DLD1 (cell line): ENCODE results near the gene CALN1.

ENCODE experiments used
- in situ Hi-C: cut with HindIII; loops from 2 replicates; pipeline ENCODE4 v1.10.0; 2017; ENCODE audit warnings: low sequenced_read_pairs

Gene CALN1

DNA sequence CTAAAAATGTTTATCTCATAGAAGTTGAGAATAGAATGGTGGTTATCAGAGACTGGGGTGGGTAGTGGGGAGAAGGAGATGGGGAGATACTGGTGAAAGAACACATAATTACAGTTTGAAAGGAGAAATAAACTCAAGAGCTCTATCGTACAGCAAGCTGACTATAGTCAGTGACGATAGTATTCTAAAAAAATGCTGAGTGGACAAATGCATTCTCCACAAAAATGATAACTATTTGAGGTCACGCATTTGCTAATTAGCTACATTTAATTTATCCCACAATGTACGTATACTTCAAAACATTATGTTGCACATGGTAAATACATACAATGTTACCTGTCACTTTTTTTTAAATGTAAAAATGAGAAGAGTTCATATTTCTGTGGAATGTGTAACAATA is 507.7 kb downstream of the CALN1 start:
- in situ Hi-C loops = no loop called here

GRCh38 chr7:71900556-71900955 is 511.6 kb downstream of the CALN1 start:
- in situ Hi-C loops = no loop called here

DNA sequence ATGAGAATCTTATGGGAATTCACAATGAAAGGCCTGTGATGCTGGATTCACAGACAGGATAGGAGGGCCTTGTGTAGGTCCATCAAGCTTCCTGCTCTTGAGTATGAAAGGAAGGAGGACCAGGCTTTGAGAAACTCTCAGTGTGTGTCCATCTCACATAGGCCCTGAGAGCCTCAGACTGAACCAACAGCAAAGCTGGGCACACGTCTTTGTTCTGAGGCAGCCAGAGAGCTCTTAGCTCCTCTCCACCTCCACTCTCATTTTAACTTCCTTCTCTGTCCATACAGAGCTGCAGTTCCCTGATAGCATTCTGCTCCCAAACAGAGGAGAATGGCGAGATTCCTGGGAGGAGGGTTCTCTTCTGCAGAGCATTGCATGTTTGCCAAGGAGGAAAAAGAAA is 515.6 kb downstream of the CALN1 start:
- in situ Hi-C loops = no loop called here

GRCh38 chr7:71886046-71886445 is 526.1 kb downstream of the CALN1 start:
- in situ Hi-C loops = no loop called here

DNA sequence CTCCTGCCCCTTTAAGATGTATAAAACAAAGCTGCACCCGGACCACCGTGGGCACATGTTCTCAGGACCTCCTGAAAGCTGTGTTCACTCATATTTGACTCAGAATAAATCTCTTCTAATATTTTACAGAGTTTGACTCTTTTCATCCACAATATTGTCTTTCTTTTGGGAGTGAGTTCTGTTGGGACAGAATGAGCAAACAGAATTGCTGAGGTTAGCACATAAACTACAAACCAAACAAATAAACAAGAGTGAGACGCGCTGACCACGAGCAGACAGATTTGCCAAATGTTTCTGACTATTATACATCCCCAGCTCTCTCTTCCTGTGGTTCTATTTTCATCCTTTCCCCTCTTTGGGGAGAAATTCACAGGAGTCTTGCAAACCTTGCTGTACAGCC is 526.7 kb downstream of the CALN1 start:
- in situ Hi-C loops = no loop called here

DNA sequence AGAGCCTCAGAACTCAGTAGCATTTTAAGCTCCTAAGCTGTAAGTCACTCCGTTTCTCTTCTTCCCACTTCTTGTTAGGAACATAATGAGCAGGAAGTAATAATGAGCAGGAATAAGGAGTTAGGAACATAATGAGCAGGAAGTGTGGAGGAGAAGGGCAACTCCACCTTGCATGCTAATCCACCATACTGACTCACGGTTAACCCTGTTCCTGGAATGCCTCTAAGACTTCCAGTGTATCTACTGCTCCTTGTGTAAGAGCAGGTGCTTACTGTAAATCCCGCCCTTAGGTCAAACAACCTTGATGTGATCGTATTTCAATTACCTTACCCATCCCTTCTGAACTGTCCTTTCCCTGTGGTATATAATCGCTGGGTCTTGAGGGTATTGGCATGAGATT is 528.7 kb downstream of the CALN1 start:
- in situ Hi-C loops = no loop called here

GRCh38 chr7:71871446-71871845 is 540.7 kb downstream of the CALN1 start:
- in situ Hi-C loops = no loop called here

DNA sequence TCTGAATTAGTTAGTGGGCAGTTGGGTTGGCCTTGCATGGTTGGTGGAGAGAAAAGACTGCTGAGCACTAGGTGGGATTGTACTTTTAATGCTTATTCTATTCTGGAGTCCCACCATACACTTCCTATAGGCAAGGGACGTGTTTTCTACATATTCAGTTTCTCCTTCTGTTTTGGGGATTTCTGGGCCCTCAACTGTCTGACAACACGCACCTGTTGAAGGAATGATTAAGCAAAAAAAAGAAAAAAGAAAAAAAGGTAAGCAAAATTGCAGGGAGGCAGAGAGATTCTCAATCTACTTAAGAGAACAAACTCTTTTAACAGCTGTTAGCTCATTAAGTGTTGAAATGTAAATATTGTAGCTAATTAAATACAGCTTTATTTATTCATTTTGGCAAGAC is 541.3 kb downstream of the CALN1 start:
- in situ Hi-C loops = no loop called here

- in situ Hi-C loops = no loop called here
Observed at GRCh38 chr7:71868797-71869196, 543.3 kb downstream of the CALN1 start.

- in situ Hi-C loops = no loop called here
Observed at GRCh38 chr7:71867626-71868025, 544.5 kb downstream of the CALN1 start.

DNA sequence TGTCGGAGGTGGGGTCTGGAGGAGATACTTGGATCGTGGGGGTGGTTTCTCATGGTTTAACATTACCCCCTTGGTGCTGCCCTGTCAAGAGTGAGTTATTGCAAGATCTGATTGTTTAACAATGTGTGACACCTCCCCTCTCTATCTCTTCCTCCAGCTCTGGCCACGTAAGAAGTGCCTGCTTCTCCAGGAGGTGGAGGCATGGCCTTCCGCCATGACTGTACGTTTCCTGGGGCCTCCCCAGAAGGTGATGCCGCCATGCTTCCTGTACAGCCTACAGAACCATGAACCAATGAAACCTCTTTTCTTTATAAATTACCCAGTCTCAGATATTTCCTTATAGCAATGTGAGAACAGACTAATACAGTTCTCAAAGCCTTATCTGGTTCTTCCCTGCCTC is 547.0 kb downstream of the CALN1 start:
- in situ Hi-C loops = no loop called here

DNA sequence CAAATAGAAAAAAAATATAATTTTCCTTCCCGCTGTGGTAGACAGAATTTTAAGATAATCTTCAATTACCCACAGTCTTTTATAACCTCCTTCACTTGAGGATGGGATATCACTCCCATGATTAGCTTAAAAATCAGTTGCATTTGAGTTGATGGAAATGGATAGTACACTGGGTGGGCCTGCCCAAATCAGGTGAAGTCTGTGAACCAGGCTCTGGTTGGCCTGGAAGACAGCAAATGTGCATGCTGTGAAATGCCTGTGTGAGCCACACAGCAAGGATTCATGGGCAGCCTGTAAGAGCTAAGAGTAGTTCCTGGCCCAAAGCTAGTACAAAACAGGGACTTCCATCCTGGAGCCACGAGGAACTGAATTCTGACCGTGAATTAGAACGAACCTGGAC is 548.0 kb downstream of the CALN1 start:
- in situ Hi-C loops = no loop called here

DNA sequence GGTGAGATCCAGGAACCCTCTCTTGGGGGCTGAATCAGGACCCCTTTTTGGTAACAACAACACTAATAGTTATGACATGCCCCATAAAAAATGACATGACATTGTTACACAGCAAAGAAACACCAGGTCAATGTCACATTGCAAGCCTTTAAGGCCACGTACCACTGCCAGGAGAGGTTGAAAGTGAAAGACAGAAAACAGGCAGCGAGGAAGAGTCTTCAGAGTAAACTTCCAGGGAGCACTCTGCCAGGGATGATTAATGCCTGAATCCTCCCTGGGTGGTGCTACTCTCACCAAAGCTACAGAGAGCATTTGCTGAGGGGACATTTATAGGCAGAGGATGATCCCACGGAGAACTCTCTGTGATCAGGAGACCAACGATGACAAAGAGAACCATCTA is 551.6 kb downstream of the CALN1 start:
- in situ Hi-C loops = no loop called here

DNA sequence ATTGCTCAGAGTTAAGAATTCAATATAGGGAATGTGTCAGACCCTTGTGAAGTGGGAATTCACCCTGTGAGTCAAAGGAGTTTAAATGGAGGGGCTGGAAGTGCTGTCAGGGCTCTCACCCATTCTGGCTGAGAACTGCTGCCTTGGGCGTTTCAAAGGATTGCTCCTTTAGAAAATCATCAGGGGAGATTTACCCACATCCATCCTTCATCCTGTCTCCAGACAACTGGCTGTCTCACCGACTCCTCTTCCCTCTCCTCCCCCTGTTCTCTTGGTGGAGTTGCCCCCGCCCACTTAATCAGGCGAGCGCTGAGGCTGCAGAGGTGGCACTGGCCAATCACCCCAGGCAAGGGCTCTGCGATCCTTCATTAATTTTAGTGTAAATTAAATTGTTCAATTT is 554.8 kb downstream of the CALN1 start:
- in situ Hi-C loops = no loop called here

GRCh38 chr7:71854546-71855397 is 557.4 kb downstream of the CALN1 start:
- in situ Hi-C loops = no loop called here

DNA sequence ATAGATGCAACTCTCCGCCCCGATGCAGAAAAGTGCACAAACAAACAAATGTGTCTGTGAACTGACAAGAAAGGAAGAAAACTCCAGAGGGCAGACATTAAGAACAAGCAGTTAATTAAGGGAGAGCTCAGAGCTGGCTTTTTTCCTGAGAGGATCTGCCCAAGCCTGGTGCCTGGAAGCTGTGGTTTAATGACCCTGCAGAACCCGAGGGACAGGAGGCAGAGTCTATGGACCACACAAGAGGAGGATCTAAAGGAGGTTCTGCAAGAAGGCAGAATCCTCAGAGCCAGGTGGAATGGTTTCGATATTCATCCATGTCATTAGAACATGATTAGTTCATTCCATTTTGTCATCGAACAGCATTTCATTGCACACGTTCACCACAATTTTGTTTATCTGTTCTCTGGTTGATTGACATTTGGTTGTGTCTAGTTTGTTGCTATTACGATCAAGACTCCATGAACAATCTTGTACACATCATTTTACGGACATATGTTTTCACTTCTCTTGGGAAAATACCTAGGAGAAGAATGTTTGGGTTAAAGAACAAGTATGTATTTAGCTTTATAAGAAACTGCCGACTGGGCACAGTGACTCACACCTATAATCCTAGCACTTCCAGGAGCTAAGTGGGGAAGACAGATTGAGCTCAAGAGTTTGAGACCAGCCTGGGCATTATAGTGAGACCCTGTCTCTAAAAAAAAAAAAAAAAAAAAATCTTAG is 560.2 kb downstream of the CALN1 start:
- in situ Hi-C loops = no loop called here

DNA sequence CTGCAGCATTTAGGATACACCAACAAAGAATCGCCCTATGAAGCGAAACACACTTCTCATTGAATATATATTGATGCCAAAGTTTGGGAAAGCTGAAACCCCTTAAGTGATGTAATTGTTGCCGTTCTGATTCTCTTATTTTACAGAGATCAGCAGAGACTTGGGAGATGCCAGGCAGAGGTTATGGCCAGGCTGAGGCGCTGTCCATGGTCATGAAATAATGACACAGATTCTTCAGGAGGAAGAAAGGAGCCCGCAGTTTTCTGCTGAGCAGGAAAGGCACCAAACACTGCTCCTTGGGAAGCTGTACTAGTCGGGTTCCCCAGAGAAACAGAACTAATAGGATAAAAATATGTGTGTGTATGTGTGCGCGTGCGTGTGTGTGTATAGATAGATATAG is 566.0 kb downstream of the CALN1 start:
- in situ Hi-C loops = no loop called here

DNA sequence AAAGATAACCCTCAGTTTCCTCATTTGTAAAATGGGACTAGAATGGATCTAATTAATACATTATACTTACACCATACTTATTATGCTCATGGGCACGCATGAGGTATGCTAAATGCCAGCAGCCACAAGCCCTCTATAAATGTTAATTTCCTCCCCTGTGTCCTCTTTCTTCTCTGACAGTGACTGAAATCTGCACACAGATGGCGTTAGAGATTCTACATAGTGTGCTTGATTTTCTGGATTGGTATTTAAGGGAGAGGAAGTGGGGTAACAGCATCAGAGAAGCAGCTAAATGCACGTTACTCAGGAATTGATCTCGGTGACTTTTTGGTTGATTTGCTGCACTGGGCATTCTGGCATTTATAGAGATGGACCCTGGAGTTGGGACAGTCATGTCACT is 568.5 kb downstream of the CALN1 start:
- in situ Hi-C loops = no loop called here

- in situ Hi-C loops = no loop called here
Observed at GRCh38 chr7:71842786-71843185, 569.4 kb downstream of the CALN1 start.

GRCh38 chr7:71842381-71842780 is 569.8 kb downstream of the CALN1 start:
- in situ Hi-C loops = no loop called here

DNA sequence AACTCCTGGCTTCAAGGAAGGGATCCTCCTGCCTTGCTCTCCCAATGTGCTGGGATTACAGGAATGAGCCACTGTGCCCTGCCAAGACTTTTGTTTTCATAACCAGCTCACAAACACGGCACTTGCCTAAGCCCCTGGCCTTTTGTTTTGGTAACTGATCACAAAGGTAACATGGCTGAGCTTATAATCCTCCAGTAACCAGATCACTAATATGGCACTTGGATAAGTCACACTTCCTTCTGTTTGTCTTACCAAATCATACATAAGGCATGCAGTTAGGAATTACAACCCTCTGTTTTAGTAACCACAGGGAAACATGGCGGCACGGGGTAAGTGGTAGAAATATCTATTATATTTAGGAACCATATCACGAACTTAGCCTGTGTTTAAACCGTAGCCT is 577.1 kb downstream of the CALN1 start:
- in situ Hi-C loops = no loop called here

- in situ Hi-C loops = no loop called here
Observed at GRCh38 chr7:71829515-71829914, 582.6 kb downstream of the CALN1 start.
